ENCODE measurements around the gene NUP133.

DNA sequence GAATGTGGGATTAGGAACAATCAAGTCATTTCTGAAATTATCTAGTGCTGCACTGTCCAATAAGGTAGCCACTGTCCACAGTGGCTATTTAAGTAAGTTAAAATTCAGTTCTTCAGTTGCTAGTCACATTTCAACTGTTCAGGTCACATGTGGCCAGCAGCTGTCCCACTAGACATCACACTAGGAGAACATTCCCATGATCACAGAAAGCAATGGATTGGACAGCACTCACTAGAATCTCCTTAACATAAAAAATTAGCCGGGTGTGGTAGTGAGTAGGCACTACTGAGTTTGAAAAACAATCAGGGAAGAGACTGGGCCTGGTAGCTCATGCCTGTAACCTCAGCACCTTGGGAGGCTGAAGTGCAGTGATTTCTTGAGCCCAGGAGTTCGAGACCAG is 33.6 kb downstream of the NUP133 start:
- TF ChIP-seq, protein P1, sequence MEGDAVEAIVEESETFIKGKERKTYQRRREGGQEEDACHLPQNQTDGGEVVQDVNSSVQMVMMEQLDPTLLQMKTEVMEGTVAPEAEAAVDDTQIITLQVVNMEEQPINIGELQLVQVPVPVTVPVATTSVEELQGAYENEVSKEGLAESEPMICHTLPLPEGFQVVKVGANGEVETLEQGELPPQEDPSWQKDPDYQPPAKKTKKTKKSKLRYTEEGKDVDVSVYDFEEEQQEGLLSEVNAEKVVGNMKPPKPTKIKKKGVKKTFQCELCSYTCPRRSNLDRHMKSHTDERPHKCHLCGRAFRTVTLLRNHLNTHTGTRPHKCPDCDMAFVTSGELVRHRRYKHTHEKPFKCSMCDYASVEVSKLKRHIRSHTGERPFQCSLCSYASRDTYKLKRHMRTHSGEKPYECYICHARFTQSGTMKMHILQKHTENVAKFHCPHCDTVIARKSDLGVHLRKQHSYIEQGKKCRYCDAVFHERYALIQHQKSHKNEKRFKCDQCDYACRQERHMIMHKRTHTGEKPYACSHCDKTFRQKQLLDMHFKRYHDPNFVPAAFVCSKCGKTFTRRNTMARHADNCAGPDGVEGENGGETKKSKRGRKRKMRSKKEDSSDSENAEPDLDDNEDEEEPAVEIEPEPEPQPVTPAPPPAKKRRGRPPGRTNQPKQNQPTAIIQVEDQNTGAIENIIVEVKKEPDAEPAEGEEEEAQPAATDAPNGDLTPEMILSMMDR (IDR thresholded peaks at IDR 0.05; ENCODE audit: low read depth, low read length, missing input control): no peak
- TF ChIP-seq YY1 (IDR thresholded peaks at IDR 0.05): no peak
- no peak for TF ChIP-seq GABPA (IDR thresholded peaks at IDR 0.05 in 1 of 2, conservative IDR thresholded peaks at IDR 0.05 in 1 of 2)
- no peak for TF ChIP-seq EGR1 (IDR thresholded peaks at IDR 0.05; ENCODE audit: low read depth in 2 of 2)
- TF ChIP-seq, protein P2, sequence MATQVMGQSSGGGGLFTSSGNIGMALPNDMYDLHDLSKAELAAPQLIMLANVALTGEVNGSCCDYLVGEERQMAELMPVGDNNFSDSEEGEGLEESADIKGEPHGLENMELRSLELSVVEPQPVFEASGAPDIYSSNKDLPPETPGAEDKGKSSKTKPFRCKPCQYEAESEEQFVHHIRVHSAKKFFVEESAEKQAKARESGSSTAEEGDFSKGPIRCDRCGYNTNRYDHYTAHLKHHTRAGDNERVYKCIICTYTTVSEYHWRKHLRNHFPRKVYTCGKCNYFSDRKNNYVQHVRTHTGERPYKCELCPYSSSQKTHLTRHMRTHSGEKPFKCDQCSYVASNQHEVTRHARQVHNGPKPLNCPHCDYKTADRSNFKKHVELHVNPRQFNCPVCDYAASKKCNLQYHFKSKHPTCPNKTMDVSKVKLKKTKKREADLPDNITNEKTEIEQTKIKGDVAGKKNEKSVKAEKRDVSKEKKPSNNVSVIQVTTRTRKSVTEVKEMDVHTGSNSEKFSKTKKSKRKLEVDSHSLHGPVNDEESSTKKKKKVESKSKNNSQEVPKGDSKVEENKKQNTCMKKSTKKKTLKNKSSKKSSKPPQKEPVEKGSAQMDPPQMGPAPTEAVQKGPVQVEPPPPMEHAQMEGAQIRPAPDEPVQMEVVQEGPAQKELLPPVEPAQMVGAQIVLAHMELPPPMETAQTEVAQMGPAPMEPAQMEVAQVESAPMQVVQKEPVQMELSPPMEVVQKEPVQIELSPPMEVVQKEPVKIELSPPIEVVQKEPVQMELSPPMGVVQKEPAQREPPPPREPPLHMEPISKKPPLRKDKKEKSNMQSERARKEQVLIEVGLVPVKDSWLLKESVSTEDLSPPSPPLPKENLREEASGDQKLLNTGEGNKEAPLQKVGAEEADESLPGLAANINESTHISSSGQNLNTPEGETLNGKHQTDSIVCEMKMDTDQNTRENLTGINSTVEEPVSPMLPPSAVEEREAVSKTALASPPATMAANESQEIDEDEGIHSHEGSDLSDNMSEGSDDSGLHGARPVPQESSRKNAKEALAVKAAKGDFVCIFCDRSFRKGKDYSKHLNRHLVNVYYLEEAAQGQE (IDR thresholded peaks at IDR 0.05): no peak
- TF ChIP-seq, protein P3, sequence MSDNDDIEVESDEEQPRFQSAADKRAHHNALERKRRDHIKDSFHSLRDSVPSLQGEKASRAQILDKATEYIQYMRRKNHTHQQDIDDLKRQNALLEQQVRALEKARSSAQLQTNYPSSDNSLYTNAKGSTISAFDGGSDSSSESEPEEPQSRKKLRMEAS (IDR thresholded peaks at IDR 0.05): no peak

Data from liver (tissue), 3 donors.